ENCODE measurements around the gene KLHL34.

GRCh38 chrX:21658152-21658737 is at the start of gene KLHL34:
- TF ChIP-seq FOXA1 (IDR thresholded peaks at IDR 0.05): no peak
- TF ChIP-seq ZNF384 (IDR thresholded peaks at IDR 0.05): no peak
- TF ChIP-seq SP1 (IDR thresholded peaks at IDR 0.05): no peak
